Transverse colon (tissue), 4 donors: ENCODE data around the gene RUSF1. TPM values are rescaled to one million over a fixed set of nuclear protein-coding genes. Genes with fewer than 3 reads are reported as not detected.

Experiments used
- DNase-seq: peaks from one replicate; pipeline ENCODE4 v3.0.0-alpha.2; 2019
- H3K27ac ChIP-seq, 4 donors: fragments of 200-600 bp; sonication (generic); 2 replicates each; pipeline ENCODE4 v1.5.1; 2016 to 2018; ENCODE audit warnings: inconsistent platforms in 4 of 4
- H3K27me3 ChIP-seq: fragments of 200-600 bp; sonication (generic); 2 replicates; pipeline ENCODE4 v1.5.1; 2017; ENCODE audit warnings: inconsistent platforms
- H3K36me3 ChIP-seq, 4 donors: fragments of 200-600 bp; sonication (generic); 2 replicates each; pipeline ENCODE4 v1.5.1; 2017 to 2019; ENCODE audit warnings: inconsistent platforms in 4 of 4
- H3K4me1 ChIP-seq, 4 donors: fragments of 200-600 bp; sonication (generic); 2 replicates each; pipeline ENCODE4 v1.5.1; 2017 to 2020; ENCODE audit warnings: inconsistent platforms in 4 of 4
- H3K4me3 ChIP-seq, 4 donors: fragments of 200-600 bp; sonication (generic); 1 replicate in 1 of 4; 2 replicates in 3 of 4; pipeline versions ENCODE4 v1.5.1 to v1.6.1; 2017 to 2019; ENCODE audit warnings: inconsistent platforms in 4 of 4
- H3K9me3 ChIP-seq, 2 donors: fragments of 200-600 bp; sonication (generic); 2 replicates each; pipeline ENCODE4 v1.5.1; 2017 to 2019; ENCODE audit warnings: inconsistent platforms in 2 of 2
- EP300 ChIP-seq: sonication (generic); formaldehyde crosslinking; IDR thresholded peaks from one replicate; pipeline ENCODE4 v1.6.1; 2017; ENCODE audit warnings: antibody characterized with exemption, low read depth
- POLR2A ChIP-seq: fragments of 450-650 bp; IDR thresholded peaks from one replicate; pipeline ENCODE4 v1.6.1; 2016; ENCODE audit warnings: antibody characterized with exemption, mild to moderate bottlenecking, moderate library complexity
- POLR2AphosphoS5 ChIP-seq, 3 donors: sonication (generic); formaldehyde crosslinking; IDR thresholded peaks; one replicate each; pipeline ENCODE4 v1.6.1; 2016; ENCODE audit warnings: antibody characterized with exemption in 3 of 3
- WGBS, 2 donors: methylation state at CpG; one replicate each; pipeline ENCODE4 v1.1.5; 2018; ENCODE audit warnings: low coverage in 1 of 2; 5-methylcytosine and 5-hydroxymethylcytosine counted together
- in situ Hi-C, 4 donors: fragments of 200-750 bp; cut with MboI; loops; one replicate each; pipeline versions ENCODE4 v1.15.0 to v1.15.1; 2017; ENCODE audit warnings: low sequenced_read_pairs in 3 of 4, low pct_ligation_motif_present in 1 of 4, low pct_unique_long_range_greater_than_20kb in 1 of 4
- intact Hi-C: fragments of 100-400 bp; cut with DNase I; formaldehyde crosslinking; loops from one replicate; pipeline ENCODE4 v1.15.1; 2023; ENCODE audit warnings: low total_unique reads
- total RNA-seq, 4 donors: library from RNA; depleted of rRNA; stranded (reverse); fragments of >200 nt; gene quantifications; one replicate each; pipeline ENCODE4 v1.1.0, GENCODE V29; 2016
- TF ChIP-seq, protein P1 (sequence below), 5 experiments: fragments of 200-600 bp in 3 of 5; fragments of 450-650 bp in 2 of 5; sonication (generic) in 3 of 5; IDR thresholded peaks; 1 replicate in 2 of 5; 2 replicates in 3 of 5; pipeline ENCODE4 v1.5.1; 2016 to 2017; ENCODE audit warnings: antibody characterized with exemption in 5 of 5, inconsistent platforms in 3 of 5, mild to moderate bottlenecking in 2 of 5, moderate library complexity in 1 of 5

Gene RUSF1
- total RNA-seq, 4 donors from 2014 or later, result 49.2 to 86.5 (median 71.3) TPM

DNA sequence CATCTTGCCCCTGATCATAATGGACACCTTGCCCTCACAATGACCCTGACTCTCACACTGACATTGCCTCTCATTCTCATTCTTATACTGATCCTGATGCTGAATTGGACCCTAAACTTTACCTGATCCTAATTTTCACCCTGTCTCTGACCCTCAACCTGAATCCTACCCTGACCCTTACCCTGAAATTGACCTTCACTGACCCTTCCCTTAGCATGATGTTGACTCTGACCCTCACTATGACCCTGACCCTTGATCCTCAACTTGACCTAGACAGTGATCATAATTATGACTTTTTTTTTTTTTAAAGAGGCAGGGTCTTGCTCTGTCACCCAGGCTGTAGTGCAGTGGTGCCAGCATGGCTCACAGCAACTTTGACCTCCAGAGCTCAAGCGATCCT, 22.9 kb upstream of the RUSF1 start:
- H3K9me3 ChIP-seq, result no peaks in the 10 kb centered on the region
- H3K4me3 ChIP-seq, result no peak overlapping the region
- in situ Hi-C loops (no loop called here), intact Hi-C loops (no loop called here)
- H3K27ac ChIP-seq, result no peak overlapping the region
- TF ChIP-seq, protein P1, sequence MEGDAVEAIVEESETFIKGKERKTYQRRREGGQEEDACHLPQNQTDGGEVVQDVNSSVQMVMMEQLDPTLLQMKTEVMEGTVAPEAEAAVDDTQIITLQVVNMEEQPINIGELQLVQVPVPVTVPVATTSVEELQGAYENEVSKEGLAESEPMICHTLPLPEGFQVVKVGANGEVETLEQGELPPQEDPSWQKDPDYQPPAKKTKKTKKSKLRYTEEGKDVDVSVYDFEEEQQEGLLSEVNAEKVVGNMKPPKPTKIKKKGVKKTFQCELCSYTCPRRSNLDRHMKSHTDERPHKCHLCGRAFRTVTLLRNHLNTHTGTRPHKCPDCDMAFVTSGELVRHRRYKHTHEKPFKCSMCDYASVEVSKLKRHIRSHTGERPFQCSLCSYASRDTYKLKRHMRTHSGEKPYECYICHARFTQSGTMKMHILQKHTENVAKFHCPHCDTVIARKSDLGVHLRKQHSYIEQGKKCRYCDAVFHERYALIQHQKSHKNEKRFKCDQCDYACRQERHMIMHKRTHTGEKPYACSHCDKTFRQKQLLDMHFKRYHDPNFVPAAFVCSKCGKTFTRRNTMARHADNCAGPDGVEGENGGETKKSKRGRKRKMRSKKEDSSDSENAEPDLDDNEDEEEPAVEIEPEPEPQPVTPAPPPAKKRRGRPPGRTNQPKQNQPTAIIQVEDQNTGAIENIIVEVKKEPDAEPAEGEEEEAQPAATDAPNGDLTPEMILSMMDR (IDR thresholded peaks at IDR 0.05), result no peak
- TF ChIP-seq POLR2AphosphoS5 (IDR thresholded peaks at IDR 0.05) (no peak), EP300 (no peak), POLR2A (no peak)
- peaks cover 0 to 3% (median 0%) of the 10 kb centered on the region in 4 donors for H3K4me1 ChIP-seq
- DNase-seq, result no peak
- H3K27me3 ChIP-seq, result peaks cover 54% of the 10 kb centered on the region
- no peaks in the 10 kb centered on the region for H3K36me3 ChIP-seq
- WGBS, 2 donors, result 80 to 83% methylated on average over 1 of the region's 1 CpG

DNA sequence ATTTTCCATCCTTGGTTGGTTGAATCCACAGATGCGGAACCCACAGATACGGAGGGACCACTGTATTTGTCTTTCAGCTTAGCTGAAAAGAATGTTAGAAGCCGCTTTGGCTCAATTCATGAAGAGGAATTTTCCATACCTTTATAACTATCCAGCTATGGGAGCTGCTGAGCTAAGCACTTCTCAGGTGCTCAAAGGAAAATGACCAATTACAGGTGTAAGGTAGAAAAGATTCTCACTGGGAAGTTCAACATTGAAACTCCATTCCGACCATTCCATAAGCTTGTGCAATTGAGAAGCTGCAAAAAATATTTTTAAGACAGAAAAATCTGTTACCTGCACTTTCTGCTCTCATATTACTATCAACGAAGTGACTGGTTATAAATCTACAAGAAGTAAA, 22.2 kb upstream of the RUSF1 start:
- Histone ChIP-seq H3K4me1 (peaks cover 0 to 3% (median 0%) of the 10 kb centered on the region in 4 donors), H3K27me3 (peaks cover 50% of the 10 kb centered on the region), H3K36me3 (no peaks in the 10 kb centered on the region), H3K9me3 (no peaks in the 10 kb centered on the region), H3K27ac (no peak overlapping the region), H3K4me3 (no peak overlapping the region)
- TF ChIP-seq POLR2AphosphoS5 (IDR thresholded peaks at IDR 0.05), result no peak
- TF ChIP-seq, protein P1 (IDR thresholded peaks at IDR 0.05), result no peak
- TF ChIP-seq POLR2A, result no peak
- TF ChIP-seq EP300, result no peak
- intact Hi-C loops, result no loop called here
- DNase-seq, result no peak
- in situ Hi-C loops, result no loop called here
- 61 to 76% methylated on average over 3 to 5 of the region's 5 CpGs for WGBS, 2 donors

DNA sequence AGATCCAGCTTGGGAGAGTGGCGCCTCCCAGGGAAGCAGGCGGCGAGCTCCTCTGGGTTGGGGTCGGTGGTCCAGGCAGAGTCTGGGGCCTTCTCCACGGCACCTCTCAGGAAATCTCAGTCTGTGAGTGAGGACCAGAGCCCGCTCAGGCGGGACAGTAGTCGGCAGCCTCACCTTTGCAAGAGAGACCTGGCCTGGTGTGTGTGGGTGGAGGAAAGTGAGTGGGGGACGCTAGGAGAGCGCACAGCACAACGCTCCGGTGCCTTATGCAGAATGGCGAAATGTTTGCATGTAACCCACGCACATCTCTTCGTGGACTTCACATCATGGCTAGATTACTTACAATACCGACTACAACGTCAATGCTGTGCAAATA, 21.7 kb upstream of the RUSF1 start:
- intact Hi-C loops, result no loop called here
- no peak for DNase-seq
- TF ChIP-seq POLR2A (no peak), EP300 (no peak), POLR2AphosphoS5 (IDR thresholded peaks at IDR 0.05) (no peak)
- TF ChIP-seq, protein P1 (IDR thresholded peaks at IDR 0.05), result no peak
- peaks cover 0 to 3% (median 0%) of the 10 kb centered on the region in 4 donors for H3K4me1 ChIP-seq
- WGBS, 2 donors, result 36% methylated on average over 17 of the region's 17 CpGs; no CpG with 5 or more reads in 1 of the 2 donors
- H3K9me3 ChIP-seq, result no peaks in the 10 kb centered on the region
- peak overlapping the region in 1 of 4 donors; percentile 35 for H3K4me3 ChIP-seq
- H3K27ac ChIP-seq, result peak overlapping the region in 1 of 4 donors; percentile 70
- peaks cover 50% of the 10 kb centered on the region for H3K27me3 ChIP-seq
- no peaks in the 10 kb centered on the region for H3K36me3 ChIP-seq
- in situ Hi-C loops, result no loop called here

DNA sequence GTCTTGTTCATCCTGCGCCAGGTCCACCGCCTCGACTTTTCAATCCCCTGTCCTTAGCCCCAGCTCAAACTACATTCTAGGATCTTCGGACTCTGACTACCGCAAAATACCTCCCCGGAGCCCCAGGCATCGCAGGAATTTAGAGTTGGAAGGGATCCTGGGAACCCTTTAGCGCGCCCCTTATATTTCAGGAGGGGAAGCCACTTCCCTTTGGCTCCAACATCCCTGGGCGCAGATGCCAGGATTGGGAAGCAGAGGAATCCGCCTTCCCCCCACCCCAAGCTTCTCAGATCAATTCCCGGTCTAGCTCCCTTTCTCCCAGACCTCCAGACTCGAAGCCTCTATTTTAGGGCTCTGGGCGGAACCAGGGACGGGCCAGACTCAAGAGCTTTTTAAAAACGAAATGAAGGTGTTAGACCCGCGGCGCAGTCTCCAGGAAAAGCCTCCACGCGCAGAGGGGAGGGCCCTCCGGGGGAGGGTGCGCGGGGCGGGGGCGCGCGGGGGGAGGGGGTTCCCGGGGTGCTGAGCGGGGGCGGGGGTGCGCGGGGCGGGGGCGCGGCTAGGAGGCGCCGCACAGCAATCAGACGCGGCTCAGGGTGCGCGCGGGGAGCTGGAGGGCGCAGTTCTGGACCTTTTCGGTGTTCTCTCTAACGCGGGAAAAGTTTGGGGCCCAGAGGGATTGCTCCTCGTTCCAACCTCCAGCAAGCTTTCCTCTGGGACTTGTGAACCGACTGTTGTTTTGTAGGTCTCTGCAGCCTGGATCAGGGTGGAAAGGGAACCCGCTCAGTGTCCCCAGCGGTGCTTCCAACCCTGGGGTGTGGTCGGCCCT, 21.1 kb upstream of the RUSF1 start:
- DNase-seq, result no peak
- peaks cover 0 to 3% (median 0%) of the 10 kb centered on the region in 4 donors for H3K4me1 ChIP-seq
- peak overlapping the region; percentile 9 to 35 (median 22) for H3K4me3 ChIP-seq
- no peaks in the 10 kb centered on the region for H3K9me3 ChIP-seq
- H3K36me3 ChIP-seq, result no peaks in the 10 kb centered on the region
- no peak for TF ChIP-seq POLR2AphosphoS5 (IDR thresholded peaks at IDR 0.05)
- TF ChIP-seq EP300, result no peak
- TF ChIP-seq, protein P1 (IDR thresholded peaks at IDR 0.05), result no peak
- no peak for TF ChIP-seq POLR2A
- WGBS, 2 donors, result 12 to 28% methylated on average over 5 to 38 of the region's 52 CpGs
- H3K27ac ChIP-seq, result peak overlapping the region in 1 of 4 donors; percentile 70
- in situ Hi-C loops (no loop called here), intact Hi-C loops (no loop called here)
- peaks cover 45% of the 10 kb centered on the region for H3K27me3 ChIP-seq
